Right kidney (tissue), 1 donor: Measurements from ENCODE around the gene RBFOX2.
A peak's percentile ranks its signal among the peaks of the same experiment; 100 is the strongest.
"Not testable (repeated sequence)": the region's sequence is repeated elsewhere in the genome, so short reads cannot be mapped to it uniquely, and the experiment has no call there.

Source experiments
- DNase-seq: peaks from one replicate; pipeline ENCODE4 v3.0.0-alpha.2; 2016

RBFOX2 gene

GRCh38 chr22:36044517-36044916 lies 15.9 kb upstream of the RBFOX2 start:
- DNase-seq = not testable (repeated sequence)

GRCh38 chr22:36042240-36042639 lies 13.6 kb upstream of the RBFOX2 start:
- DNase-seq = no peak

- no peak for DNase-seq
Measured at GRCh38 chr22:36039125-36039524, 10.5 kb upstream of the RBFOX2 start.

- no peak for DNase-seq
Measured at GRCh38 chr22:36037102-36037758, 8.6 kb upstream of the RBFOX2 start.

- DNase-seq = no peak
Measured at GRCh38 chr22:36036167-36036624, 7.6 kb upstream of the RBFOX2 start.

GRCh38 chr22:36032611-36033010 lies 4.0 kb upstream of the RBFOX2 start:
- DNase-seq = no peak

GRCh38 chr22:36029406-36029755 lies 757 bp upstream of the RBFOX2 start:
- no peak for DNase-seq

GRCh38 chr22:36027935-36028645 lies 534 bp downstream of the RBFOX2 start:
- peak; percentile 71 for DNase-seq

- peak; percentile 66 for DNase-seq
Measured at GRCh38 chr22:36027579-36027934, 1.1 kb downstream of the RBFOX2 start.

GRCh38 chr22:36026741-36027140 lies 1.9 kb downstream of the RBFOX2 start:
- DNase-seq = no peak

- DNase-seq = no peak
Measured at GRCh38 chr22:36022697-36023096, 5.9 kb downstream of the RBFOX2 start.

GRCh38 chr22:36022162-36022561 lies 6.5 kb downstream of the RBFOX2 start:
- no peak for DNase-seq

- no peak for DNase-seq
Measured at GRCh38 chr22:36021606-36022153, 6.9 kb downstream of the RBFOX2 start.

GRCh38 chr22:36020865-36021264 lies 7.8 kb downstream of the RBFOX2 start:
- not testable (repeated sequence) for DNase-seq

- DNase-seq = no peak
Measured at GRCh38 chr22:36017651-36018091, 11.0 kb downstream of the RBFOX2 start.

- no peak for DNase-seq
Measured at GRCh38 chr22:36016684-36017083, 11.9 kb downstream of the RBFOX2 start.

GRCh38 chr22:36015811-36016529 lies 12.7 kb downstream of the RBFOX2 start:
- DNase-seq = no peak

- no peak for DNase-seq
Measured at GRCh38 chr22:36015155-36015810, 13.3 kb downstream of the RBFOX2 start.

GRCh38 chr22:36014546-36015074 lies 14.0 kb downstream of the RBFOX2 start:
- no peak for DNase-seq

- no peak for DNase-seq
Measured at GRCh38 chr22:36012332-36012731, 16.3 kb downstream of the RBFOX2 start.

- DNase-seq = no peak
Measured at GRCh38 chr22:36010882-36011281, 17.7 kb downstream of the RBFOX2 start.

- no peak for DNase-seq
Measured at GRCh38 chr22:36010090-36010489, 18.5 kb downstream of the RBFOX2 start.
